Activated CD8-positive, alpha-beta T cell treated with anti-CD3 and anti-CD28 coated beads for 36 hours (primary cell): ENCODE measurements around the gene SWSAP1. TPM values are rescaled to one million over a fixed set of nuclear protein-coding genes. Genes with fewer than 3 reads are reported as not detected.
"Not testable (repeated sequence)": the region's sequence is repeated elsewhere in the genome, so short reads cannot be mapped to it uniquely, and the experiment has no call there.

Source experiments
- ATAC-seq: fragments of 200-7000 bp; cut with Tn5 transposase; one replicate; pipeline ENCODE4 v1.10.0; 2021; ENCODE audit warnings: mild to moderate bottlenecking, moderate library complexity
- CTCF ChIA-PET: fragments of 350-600 bp; sonication (Branson Sonifier 250); formaldehyde crosslinking; loops from one replicate; lab custom pipeline; 2021; ENCODE audit warnings: antibody characterized with exemption; lab: Charles Lee
- POLR2A ChIA-PET: fragments of 350-600 bp; sonication (Branson Sonifier 250); formaldehyde crosslinking; loops from one replicate; lab custom pipeline; 2021; ENCODE audit warnings: antibody characterized with exemption; lab: Charles Lee
- DNase-seq: peaks from one replicate; pipeline ENCODE4 v3.0.0-alpha.2; 2020
- H3K27ac Mint-ChIP-seq: one replicate; pipeline ENCODE4 v1.8.0; 2021; ENCODE audit warnings: mild to moderate bottlenecking, mixed read lengths
- H3K27me3 Mint-ChIP-seq: one replicate; pipeline ENCODE4 v1.8.0; 2021; ENCODE audit warnings: mixed read lengths
- H3K36me3 Mint-ChIP-seq: one replicate; pipeline ENCODE4 v1.8.0; 2021; ENCODE audit warnings: low read depth, mixed read lengths
- H3K4me1 Mint-ChIP-seq: one replicate; pipeline ENCODE4 v1.8.0; 2021; ENCODE audit warnings: low read depth, mixed read lengths
- H3K4me3 Mint-ChIP-seq: one replicate; pipeline ENCODE4 v1.8.0; 2021; ENCODE audit warnings: mild to moderate bottlenecking, moderate library complexity, mixed read lengths
- H3K9me3 Mint-ChIP-seq: one replicate; pipeline ENCODE4 v1.8.0; 2021; ENCODE audit warnings: mixed read lengths
- CTCF ChIP-seq: fragments of 200-600 bp; IDR thresholded peaks from one replicate; pipeline ENCODE4 v1.8.0; 2022; ENCODE audit warnings: antibody characterized with exemption, mild to moderate bottlenecking
- intact Hi-C: fragments of 100-400 bp; cut with micrococcal nuclease; formaldehyde crosslinking; loops from one replicate; pipeline ENCODE4 v1.10.0; 2022
- total RNA-seq, 2 experiments: library from RNA; stranded (reverse); gene quantifications; one replicate each; pipeline ENCODE4 v1.2.3, GENCODE V29; 2021

The SWSAP1 gene
- total RNA-seq, 2 experiments from 2014 or later, result 1.5 to 1.8 TPM

DNA sequence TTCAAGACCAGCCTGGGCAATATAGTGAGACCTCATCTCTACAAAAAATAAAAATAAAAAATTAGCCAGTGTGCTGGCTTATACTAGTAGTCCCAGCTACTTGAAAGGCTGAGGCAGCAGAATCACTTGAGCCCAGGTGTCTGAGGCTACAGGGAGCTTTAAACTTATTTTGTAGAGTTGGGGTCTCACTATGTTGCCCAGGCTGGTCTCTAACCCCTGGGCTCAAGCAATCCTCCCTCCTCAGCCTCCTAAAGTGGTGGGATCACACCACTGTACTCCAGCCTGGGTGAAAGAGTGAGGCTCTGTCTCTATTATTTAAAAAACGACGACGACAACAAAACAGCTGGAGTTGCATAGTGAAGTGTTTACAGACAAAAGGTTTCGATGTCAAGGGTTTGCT lies 43.0 kb upstream of the SWSAP1 start:
- no peaks in the 10 kb centered on the region for H3K27me3 Mint-ChIP-seq
- ChIA-PET CTCF (interaction anchor here (0.9 kb wide), 1 partner anchor 38 kb away, joined by 3 read pairs; no protein-coding TSS in a partner anchor), POLR2A (no interaction called here)
- H3K36me3 Mint-ChIP-seq, result peaks cover 13% of the 10 kb centered on the region
- H3K4me1 Mint-ChIP-seq, result no peaks in the 10 kb centered on the region
- intact Hi-C loops, result no loop called here
- no peak overlapping the region for H3K27ac Mint-ChIP-seq
- no peak for TF ChIP-seq CTCF
- no peaks in the 10 kb centered on the region for H3K9me3 Mint-ChIP-seq
- ATAC-seq (no peak), DNase-seq (no peak)
- H3K4me3 Mint-ChIP-seq, result no peak overlapping the region

DNA sequence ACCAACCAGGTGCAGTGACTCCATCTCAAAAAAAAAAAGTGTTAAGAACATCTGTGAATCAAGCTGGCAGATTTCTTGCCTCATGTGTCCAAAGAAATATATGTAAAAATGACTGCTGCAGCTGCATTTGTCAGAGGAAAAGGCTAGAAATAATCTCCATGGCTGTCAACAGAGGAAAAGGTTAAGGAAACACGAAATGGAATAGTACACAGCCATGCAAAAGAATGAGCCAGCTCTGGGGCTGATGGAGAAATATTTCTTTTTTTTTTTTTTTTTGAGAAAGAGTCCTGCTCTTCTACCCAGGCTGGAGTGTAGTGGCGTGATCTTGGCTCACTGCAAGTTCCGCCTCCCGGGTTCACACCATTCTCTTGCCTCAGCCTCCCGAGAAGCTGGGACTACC lies 41.6 kb upstream of the SWSAP1 start:
- H3K9me3 Mint-ChIP-seq, result no peaks in the 10 kb centered on the region
- TF ChIP-seq CTCF, result no peak
- intact Hi-C loops, result no loop called here
- ChIA-PET CTCF (interaction anchor here (0.6 kb wide), 1 partner anchor 9 kb away, joined by 3 read pairs; no protein-coding TSS in a partner anchor), POLR2A (no interaction called here)
- DNase-seq (no peak), ATAC-seq (no peak)
- H3K27me3 Mint-ChIP-seq, result no peaks in the 10 kb centered on the region
- no peak overlapping the region for H3K4me3 Mint-ChIP-seq
- H3K36me3 Mint-ChIP-seq, result peaks cover 16% of the 10 kb centered on the region
- H3K27ac Mint-ChIP-seq, result no peak overlapping the region
- peaks cover 6% of the 10 kb centered on the region for H3K4me1 Mint-ChIP-seq

DNA sequence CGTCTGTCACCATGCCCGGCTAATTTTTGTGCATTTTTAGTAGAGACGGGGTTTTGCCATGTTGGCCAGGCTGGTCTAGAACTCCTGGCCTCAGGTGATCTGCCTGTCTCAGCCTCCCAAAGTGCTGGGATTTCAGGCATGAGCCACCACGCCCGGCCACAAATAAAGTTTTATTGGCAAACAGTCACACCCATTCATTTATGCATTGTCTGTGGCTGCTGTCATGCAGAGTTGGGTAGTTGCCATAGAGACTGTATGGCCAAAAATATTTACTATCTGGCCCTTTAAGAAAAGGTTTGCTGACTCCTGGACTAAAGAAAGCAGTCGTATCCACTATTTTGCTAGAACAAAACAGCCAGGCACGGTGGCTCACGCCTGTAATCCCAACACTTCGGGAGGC lies 40.6 kb upstream of the SWSAP1 start:
- CTCF ChIA-PET, result not testable (repeated sequence)

DNA sequence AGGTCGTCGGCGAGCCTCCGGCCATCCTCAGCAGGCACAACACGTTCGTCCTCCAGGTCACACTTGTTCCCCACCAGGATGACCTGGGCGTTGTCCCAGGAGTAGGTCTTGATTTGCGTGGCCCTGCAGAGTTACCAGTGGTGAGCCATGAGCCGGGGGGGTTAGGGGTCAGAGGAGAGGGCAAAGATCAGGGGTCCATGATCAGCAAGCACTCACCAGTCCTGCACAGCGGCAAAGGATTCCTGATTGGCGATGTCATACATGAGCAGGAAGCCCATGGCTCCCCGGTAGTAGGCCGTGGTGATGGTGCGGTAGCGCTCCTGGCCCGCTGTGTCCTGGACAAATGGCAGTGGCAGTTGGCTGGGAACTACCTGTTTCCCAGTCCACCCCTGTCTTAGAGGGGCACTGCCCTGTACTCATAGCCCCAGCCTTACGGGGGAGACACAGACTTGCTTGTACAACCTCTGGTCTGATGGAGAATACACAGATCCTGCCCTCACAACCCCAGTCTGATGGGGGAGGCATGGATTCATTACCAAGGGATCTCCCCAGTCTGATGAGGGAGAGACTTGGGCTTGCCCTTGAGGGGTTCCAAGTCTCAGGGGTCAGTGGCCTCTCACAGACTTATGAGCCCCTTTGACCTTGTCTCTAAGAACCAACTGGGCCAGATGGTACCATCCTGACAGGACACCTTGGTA lies 38.9 kb upstream of the SWSAP1 start:
- ChIA-PET CTCF (no interaction called here), POLR2A (interaction anchor here (0.6 to 0.8 kb wide), 2 partner anchors 11 to 158 kb away, joined by 3 read pairs; no protein-coding TSS in a partner anchor)
- no peaks in the 10 kb centered on the region for H3K9me3 Mint-ChIP-seq
- no peak for DNase-seq
- H3K27me3 Mint-ChIP-seq, result no peaks in the 10 kb centered on the region
- ATAC-seq, result no peak
- TF ChIP-seq CTCF, result no peak
- H3K27ac Mint-ChIP-seq, result no peak overlapping the region
- H3K4me3 Mint-ChIP-seq, result no peak overlapping the region
- peaks cover 16% of the 10 kb centered on the region for H3K36me3 Mint-ChIP-seq
- peaks cover 20% of the 10 kb centered on the region for H3K4me1 Mint-ChIP-seq
- intact Hi-C loops, result no loop called here

More for the DNA sequence above, 40.6 kb upstream of the SWSAP1 start:
- H3K27ac Mint-ChIP-seq, H3K27me3 Mint-ChIP-seq, intact Hi-C loops, DNase-seq, H3K4me3 Mint-ChIP-seq, POLR2A ChIA-PET, ATAC-seq, H3K9me3 Mint-ChIP-seq: not testable (repeated sequence)
- Mint-ChIP-seq H3K36me3 (peaks cover 16% of the 10 kb centered on the region), H3K4me1 (peaks cover 14% of the 10 kb centered on the region)

GRCh38 chr19:11337080-11337479 lies 37.4 kb upstream of the SWSAP1 start:
- H3K27me3 Mint-ChIP-seq, result no peaks in the 10 kb centered on the region
- ATAC-seq (no peak), DNase-seq (no peak)
- peaks cover 16% of the 10 kb centered on the region for H3K36me3 Mint-ChIP-seq
- H3K4me3 Mint-ChIP-seq, result no peak overlapping the region
- H3K4me1 Mint-ChIP-seq, result peaks cover 20% of the 10 kb centered on the region
- no peak overlapping the region for H3K27ac Mint-ChIP-seq
- TF ChIP-seq CTCF, result no peak
- ChIA-PET CTCF (interaction anchor here (1.2 to 1.4 kb wide), 2 partner anchors 43 to 44 kb away, joined by 4 read pairs; no protein-coding TSS in a partner anchor), POLR2A (interaction anchor here (1.1 kb wide), 1 partner anchor 31 kb away, joined by 3 read pairs; no protein-coding TSS in a partner anchor)
- no peaks in the 10 kb centered on the region for H3K9me3 Mint-ChIP-seq
- intact Hi-C loops, result no loop called here
